CD4-positive, alpha-beta T cell treated with Interleukin-1 beta for 1 hour (primary cell): ENCODE measurements around the gene MRPL9.

Experiments
- DNase-seq, 2 donors: peaks; one replicate each; pipeline ENCODE4 v3.0.0-alpha.2; 2020 to 2022

The MRPL9 gene

DNA sequence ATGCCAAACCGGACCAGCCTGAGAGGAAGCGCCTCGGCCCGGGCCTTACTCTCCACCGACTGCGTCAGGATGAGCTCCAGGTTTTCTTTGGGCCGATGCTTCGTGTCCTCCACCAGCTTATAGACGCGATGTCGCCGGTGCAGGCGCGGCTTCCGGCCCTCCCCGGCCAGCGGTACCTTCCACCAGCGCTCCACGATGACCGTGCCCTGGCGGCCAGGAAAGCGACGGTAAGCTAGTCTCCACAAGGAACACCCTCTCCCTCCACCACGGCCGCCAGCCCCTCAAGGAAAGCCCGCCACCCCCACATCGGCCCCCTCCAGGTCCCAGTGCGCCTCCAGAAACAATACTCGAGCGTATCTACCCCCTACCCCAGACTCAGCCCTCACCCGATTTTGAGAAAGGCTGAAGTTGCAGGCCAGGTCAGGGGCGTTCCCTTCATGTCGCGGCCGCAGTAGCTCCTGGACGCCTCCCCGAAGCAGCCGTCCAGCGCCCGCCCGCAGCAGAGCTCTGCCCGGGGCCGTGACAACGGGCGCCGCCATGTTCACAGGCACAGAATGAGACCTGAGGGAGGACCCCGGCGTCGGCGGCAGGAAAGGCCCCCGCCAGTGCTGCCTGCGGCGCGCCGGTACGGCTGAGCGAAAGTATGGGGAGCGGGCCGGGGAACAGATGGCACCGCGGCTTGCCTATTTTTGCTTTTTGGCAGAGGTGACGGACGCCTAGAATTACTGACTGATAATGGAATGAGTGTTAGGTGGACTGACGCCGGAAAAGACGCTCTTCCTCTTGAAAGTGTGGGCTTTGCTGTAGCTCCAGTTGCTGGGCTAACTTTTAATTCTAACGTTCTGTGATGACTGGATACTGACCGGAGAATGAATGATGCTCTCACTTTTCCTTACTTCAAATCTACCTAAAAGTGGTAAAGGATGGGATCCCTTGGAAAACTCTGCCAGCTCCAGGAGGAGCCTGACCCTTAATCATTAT is at the start of gene MRPL9:
TSS of gene MRPL9 (minus strand) at position 556 of the 981 bp plus-strand sequence. CDS start at position 539, 17 bp downstream.
- DNase-seq, result peak; percentile 84 to 86

DNA sequence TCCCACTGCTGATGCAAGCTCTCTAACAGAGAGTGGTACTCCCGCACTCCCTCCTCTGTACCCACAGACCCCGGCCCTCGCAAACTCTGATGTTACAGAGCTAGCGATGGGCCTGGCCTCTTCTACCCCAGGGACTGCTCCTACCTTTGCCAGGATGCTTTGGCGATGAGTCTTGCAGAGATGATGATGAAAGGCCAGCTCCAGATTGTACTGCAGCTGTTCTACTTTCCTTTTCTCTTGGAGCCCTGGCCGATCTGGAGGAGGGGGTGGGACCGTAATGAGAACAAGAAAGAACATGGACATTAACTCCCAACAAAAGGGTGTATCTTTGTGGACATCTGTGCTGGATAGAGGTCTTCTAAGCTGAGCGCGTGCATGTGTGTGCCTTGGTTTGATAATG is 47.9 kb upstream of the MRPL9 start:
- DNase-seq, result no peak

DNA sequence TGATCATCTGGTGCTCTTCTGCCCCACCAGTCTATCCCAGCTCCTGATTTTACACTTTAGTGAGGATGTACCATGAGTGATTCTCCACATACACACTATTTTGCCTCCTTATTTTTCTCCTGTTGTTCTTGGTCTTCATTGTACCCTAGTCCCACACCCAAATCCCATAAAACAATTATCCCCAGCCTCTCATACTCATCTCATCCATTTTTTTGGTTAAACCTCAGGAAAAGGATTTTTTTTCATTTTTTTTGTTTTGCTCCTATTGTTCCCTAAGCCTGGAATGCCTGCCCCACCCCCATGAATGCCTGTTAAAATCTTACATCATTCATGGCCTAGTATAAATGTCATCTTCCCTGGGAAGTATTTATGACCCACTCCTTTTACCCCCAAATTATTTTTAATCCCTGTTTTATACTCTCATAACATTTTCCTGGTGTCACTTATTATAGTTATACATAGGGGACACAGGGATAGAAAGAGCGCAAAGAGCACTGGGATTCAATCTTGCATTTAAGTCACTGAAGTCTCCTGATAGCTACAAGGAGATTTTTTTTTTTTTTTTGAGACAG is 46.8 kb upstream of the MRPL9 start:
- DNase-seq, result no peak

DNA sequence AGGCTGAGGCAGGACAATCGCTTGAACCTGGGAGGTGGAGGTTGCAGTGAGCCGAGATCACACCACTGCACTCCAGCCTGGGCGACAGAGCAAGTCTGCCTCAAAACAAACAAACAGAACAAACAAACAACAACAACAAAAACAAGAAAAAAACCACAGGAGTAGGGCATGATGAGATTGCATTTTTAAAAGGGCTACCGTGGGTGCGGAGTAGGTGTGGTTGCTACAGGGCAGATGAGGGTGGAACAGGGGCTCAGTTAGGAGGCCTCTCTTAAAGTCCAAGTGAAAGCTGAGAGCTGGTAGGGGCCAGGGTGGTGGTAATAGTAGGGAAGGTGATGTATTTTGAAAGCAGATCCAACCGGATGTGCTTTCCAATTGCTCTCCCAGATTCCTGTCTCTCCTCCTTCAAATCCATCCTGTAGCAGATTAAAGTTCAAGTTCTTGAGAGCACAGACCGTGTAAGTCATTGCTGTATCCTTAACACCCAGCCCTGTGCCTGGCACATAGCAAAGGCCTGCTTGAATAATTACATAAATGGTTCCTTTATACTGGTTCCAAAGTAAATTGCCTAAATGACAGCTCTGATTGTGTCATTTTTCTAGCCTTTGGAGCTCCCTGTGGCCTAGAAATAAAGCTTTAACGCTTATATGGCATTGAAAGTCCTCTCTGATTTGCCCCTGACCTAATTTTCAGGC is 46.1 kb upstream of the MRPL9 start:
- no peak for DNase-seq

DNA sequence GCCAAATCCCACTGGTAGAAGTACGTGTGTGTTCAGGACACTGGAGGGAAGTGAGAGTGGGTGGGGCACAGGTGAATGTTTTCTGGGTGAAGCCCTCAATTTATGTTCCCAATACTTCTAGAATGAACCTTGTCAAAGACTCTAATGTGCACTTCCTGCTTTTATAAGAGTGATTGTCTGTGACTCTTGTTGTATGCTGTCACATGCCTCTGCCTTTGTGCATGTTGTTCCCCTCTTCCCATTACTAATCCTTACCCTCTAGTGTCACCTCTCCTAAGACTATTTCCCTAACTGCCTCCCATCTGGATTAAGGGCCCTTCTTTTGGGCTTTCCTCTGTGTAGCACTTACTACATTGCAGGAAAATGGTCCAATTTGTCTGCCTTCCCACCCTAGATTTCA is 44.5 kb upstream of the MRPL9 start:
- no peak for DNase-seq

DNA sequence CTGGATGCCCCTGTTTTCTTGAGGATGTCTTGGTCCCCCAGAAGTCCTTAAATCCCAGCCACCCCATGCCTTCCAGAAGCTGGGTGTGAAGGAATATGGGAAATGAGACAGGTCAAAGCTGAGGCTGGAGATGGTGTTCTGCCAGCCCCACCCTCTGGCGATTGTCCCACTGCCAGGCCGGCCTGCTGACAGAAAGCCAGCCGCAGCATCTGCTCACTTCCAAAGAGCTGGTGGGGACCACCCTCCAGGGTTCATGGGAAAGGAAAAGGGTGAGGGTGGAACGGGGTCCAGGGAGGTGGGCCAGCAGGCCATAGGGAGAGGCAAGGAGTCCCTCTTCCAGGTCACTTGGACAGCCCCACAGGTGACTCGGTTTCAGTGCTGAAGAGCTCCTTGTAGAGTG is 43.8 kb upstream of the MRPL9 start:
- no peak for DNase-seq

DNA sequence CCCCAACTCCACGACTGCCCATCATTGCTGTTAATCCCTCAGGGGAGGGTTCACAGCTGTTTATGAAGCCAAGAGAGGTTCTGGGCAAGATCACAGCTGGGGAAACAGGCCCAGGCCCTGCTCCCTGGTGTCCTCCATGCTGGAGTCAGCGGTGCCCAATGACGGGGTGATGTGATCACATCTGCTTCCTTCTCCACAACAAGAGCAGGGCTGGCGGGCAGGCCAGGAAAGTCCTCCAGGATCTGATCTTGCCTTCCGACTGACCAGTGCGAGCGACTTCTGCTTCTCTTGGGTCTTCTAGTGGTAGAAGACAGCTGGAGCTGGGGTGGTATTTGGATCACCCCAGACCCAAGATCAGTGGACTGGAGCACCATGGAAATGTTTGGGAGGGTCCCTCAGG is 42.9 kb upstream of the MRPL9 start:
- no peak for DNase-seq

DNA sequence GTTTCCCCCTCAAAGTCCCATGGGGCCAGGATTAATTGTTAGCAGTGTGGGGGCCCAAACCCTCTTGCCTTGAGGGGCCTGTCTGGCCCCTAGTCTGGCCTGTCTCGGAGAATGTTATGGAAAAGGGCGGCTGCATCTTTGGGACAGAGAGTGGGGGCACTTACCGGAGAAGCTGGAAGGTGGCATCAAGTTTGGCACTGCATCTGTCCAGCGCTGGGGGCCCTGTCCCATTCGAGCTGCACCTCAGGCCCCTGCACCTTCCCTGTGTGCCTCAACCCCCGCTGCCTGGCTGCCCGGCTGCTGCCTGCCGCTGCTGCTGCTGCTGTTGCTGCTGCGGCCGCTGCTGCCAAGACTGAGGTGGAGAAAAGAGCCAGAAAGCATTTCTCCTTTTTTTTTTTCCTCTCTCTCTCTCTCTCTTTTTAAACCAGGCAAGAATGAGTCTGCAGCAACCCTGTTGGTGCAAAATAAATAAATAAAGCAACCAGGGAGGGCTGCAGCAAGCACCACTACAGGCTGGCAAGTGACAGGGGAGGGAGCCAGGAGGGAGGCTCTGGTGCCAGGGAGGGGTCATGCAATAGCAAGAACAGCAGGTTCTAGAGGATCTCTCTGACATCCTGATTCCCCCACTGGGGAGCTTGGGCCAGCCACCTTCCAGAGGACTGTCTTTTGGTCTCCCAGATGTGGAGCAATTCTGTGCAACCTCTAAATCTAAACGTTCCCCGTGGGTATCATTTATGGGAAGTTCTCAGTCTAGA is 41.9 kb upstream of the MRPL9 start, which contains the start of gene LINGO4:
TSS of gene LINGO4 (minus strand) at position 354 of the 755 bp plus-strand sequence. CDS start 2,715 bp downstream, outside the sequence.
- DNase-seq, result no peak

DNA sequence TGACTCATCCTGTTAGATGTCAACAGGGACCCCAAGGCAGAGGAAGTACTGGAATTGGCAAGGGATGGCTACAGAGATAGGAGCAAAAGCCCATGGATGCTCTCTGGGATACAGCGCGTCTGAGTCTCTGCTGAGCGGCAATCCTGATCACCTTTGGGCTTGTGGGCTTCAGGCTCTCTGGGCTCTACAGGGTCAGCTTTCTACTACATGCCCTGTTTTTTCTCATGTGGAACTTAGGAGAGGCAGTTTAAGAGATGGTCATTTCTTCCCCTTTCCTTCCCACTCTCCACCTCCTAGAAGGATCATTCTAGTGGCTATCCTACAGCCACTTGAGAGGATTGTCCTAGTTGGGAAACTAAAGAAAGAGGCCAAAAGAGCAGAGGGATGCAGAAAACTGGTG is 40.6 kb upstream of the MRPL9 start:
- no peak for DNase-seq

DNA sequence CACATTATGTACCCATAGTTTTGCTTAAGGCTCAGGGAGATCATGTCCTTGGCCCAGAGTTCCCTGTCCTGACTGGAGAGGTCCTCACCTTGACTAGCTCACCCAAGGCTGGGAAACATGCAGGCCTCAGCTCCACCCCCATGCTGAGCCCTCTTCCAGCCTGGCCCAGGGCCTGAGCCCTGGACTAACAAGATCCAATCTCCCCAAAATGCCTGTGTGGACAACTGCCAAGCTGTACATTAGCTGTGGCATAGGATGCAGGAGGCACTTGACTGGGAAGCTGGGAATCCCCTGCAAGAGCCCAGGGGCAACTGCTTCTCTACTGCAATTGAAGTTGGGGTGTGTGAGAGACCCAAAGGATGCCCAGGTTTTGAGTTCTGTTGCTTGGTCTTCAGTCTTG is 39.9 kb upstream of the MRPL9 start:
- DNase-seq, result no peak

DNA sequence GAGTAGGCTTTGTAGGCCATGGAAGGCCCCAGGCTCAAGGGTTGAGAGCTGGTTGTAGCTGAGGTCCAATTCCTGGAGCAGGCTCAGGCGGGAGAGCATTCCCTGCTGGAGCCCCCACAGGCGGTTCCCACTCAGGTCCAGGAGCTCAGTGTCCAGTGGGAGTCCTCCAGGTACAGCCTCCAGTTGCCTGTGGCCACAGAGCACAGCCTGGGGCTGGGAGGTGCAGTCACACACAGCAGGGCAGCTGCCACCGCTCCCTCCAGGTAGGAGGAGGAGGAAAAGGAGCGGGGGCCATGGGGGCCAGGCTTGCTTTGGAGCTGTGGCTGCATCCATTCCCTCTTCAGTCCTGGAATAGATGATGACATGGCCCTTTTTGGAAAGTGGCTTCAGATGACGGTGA is 39.1 kb upstream of the MRPL9 start:
- DNase-seq, result no peak

DNA sequence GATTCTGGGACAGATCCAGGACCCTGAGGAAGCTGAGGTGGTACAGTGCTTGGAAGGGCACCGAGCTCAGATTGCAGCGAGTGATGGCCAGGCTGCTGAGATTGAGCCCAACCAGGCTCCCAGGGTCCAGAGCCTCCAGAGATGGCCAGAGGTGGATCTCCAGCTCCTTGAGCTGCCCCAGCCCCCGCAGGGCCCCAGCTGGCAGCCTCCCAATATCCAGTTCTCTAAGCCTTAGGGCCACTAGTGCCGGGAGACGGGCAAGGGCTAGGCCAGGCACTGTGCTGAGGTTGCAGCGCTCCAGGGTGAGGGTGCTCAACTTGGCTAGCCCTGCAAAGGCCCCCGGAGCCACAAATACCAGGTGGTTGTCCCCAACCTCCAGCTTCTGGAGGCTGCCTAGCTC is 38.5 kb upstream of the MRPL9 start:
- no peak for DNase-seq

DNA sequence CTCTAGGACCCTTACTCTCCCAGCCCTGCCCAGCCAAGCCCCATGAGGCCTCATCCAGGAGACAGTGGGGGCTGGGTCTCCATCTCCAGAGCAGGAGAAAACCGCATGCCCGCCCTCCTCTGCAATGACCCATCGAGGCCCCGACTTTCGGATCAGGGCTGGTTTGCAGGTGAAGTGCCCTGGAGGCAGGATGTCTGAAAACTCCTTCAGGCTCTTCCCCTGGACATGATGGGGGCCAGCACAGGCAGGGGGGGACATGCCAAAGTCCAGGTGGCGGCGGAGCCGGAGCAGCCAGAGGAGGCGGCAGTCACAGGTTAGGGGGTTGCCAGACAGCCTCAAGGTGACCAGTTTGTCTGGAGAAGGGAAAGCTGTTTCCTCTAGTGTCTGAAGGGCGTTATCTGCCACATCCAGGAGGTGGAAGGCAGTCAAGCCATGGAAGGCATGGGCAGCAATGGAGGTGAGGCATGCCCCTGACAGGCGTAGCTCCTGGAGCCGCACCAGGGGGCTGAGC is 38.1 kb upstream of the MRPL9 start:
- DNase-seq, result no peak

DNA sequence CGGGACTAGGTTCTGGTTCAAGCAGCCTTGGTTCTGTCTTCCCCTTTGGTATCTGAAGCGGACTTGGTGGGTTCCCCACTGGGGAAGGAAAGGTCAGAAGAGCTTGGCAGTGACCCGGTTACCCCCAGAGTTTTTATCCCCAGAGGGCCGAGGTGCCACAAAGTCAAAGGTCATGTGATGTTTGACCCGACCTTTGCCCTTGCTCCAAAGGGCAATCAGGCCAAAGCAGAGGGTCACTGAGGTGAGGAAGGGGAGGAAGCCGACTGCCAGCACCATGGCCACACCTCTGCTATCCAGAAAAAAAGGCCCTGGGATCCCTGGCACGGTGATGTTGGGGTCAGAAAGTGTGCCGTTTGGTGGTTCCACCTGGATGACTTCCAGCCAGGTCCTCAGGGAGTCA is 37.5 kb upstream of the MRPL9 start:
- DNase-seq, result no peak

DNA sequence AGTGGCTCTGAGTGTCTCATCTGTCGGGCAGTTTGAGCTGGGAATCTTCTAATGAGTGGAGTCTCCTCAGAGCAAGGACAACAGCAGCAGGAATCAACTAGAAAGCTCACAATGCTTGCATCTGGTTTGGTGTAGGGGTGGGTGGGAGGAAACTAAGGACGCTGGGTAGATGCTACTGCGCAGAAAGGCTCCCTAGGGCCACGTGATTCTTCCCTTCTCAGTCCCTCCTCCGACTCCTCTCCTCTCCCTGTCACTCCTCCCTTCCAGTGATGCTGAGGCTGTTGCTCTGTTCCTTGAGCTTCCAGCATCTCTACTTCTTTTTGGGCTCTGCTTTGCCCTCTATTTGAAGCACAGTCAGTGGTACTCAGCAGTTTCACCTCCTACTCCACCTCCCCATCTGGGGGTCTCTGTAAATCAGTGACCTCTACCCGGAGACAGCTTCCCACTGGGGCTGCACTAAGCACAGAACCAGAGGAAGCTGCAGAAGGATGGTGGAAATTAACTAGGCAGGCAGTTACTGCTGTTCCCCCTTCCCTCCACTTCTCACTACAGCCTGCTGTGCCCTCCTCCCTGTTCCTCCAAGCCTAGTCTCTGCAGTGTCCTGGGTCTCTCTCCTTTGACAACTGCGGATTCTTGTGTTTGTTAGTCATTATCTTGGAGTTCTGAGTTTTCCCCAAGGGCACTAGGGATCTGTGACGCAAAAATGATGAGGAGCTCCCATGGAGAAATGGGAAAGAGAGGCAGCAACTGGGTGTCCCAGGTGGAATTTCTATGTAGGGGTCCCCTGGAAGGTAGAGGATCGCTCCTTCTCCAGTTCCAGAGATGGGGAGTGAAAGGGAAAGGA is 36.1 kb upstream of the MRPL9 start:
- no peak for DNase-seq

DNA sequence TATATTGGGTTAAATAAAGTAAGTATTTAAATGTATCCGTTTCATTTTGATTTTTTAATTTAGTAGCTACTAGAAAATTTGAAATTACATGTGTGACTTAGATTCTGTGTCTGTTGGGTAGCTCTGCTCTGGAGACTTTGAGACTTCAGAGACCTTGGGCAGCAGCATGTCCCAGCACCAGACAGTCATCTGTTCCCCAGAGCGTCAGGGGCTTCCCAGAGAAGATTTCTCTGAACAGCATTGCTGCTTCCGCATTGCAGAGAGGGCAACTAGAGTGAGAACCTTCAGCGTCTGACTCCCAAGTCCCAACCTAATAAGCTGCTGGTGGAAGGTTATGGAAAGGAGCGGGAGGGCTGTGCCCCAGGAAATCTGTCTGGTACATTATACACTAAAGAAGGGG is 35.3 kb upstream of the MRPL9 start:
- no peak for DNase-seq

DNA sequence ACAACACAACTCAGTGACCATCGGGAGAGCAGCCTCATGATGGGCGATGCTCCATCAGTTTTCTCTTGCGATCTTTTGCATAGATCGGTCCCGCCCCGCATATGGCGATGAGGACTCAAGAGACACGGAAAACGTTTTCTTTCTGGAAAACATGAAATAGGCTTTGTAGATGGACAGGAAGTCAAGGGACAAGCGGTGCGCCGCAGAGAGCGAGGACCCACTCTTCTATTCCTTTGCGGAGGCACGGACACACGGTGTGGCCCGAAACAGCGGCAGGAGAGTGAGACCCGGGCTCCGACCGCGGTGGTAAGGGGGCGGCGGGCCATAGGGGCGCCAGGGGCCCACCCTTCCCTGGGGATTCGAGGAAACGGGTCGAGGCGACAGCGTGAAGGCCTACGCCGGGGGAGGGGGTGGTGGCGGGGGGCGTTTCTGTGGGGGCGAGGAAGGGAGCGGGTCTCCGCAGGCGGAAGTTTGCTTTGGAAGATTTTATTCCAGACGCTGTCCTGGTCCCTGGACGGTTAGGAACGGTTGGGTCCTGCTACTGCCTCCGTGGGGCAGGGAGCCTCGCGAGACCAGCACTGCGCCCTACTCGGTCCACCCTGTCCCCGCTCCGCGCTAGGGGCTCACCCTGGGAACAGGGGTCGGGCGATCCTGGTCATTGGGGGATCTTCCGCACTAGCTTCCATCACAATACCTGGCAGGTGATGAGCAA is 27.8 kb upstream of the MRPL9 start:
- no peak for DNase-seq

DNA sequence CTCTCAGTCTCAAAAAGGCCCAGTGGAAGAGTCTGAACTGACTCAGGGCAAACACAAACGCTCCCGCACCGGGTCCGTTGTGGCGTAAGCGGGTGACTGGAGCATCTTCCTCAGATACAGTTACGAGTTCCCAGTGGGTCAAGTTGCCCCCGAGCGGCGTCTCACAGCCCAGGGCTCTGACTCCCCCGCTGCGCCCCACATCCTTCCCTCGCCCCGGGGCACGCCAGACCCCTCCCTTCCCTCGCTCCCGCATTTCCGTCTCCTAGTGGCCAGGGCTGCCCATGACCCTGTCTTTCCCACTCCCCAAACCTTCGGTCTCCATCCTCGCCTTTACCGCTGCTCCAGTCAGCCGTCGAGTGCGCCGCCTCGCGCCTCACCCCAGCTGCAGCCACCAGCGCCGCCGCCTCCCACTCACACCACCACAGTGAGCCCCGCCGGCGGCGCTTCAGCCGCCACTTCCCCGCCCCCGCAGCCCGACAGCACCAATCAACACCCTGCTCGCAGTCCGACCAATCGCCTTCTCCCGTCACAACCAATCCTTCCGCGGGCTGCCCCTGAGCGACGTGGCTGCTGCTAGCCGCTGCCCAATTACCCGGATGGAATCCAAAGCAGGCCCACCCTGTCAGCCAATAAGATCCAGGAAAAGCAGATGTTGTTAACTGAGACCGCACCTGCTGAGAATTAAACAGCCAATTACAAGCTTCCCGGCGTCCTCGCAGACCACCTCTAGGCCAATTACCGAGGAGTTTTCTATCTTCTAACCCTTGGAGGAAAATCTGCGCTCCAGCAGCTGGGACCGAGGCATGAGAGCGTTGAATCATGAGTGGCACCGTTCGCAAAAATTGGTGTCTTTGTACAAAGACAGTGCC is 27.0 kb upstream of the MRPL9 start, which contains the start of gene TDRKH:
TSS of gene TDRKH (minus strand) at position 430 of the 869 bp plus-strand sequence. CDS start 7,478 bp downstream, outside the sequence.
- peak; percentile 99 for DNase-seq

DNA sequence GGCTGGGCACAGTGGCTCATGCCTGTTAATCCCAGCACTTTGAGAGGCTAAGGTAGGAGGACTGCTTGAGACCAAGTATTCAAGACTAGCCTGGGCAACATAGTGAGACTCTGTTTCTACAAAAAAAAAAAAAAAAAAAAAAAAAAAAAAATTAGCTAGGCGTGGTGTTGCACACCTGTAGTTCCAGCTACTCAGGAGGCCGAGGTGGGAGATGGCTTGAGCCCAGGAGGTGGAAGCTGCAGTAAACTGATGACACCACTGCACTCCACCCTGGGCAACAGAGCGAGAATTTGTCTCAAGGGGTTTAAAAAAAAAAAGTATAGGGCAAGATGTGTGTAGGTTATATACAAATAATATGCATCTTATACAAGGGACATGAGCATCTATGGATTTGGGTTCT is 24.4 kb upstream of the MRPL9 start:
- DNase-seq, result no peak

DNA sequence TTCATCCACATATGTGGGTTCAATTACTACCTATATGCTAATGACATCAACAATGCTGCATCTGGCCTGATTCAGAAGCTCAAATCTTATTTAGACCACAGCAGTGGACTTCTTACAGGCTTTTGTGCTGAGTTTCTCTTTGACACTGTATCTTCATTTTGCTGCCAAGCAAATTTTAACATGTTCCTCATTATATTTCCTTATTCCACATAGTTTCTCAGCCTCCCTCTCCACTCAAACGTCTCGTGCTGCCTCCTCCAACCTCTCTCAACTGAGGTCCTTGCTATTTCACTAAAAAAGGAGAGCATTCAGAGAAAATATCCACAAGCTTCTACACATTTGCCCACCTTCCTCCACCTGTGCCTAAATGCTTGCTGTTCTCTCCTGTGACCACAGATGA is 20.5 kb upstream of the MRPL9 start:
- DNase-seq, result no peak
